Mesodermal cell (in vitro differentiated cells): ENCODE results near the gene ZNF41.

Experiments
- H3K27ac ChIP-seq: 2 replicates; pipeline ENCODE4 v1.7.0; 2013; ENCODE audit warnings: mild to moderate bottlenecking, low read depth, low read length, moderate library complexity; ENCODE audit not compliant: severe bottlenecking
- H3K36me3 ChIP-seq: 2 replicates; pipeline ENCODE4 v1.7.1; 2013; ENCODE audit warnings: mild to moderate bottlenecking, low read length, moderate library complexity; ENCODE audit not compliant: control insufficient read depth, insufficient read depth
- H3K4me1 ChIP-seq: one replicate; pipeline ENCODE4 v1.7.1; 2013; ENCODE audit warnings: mild to moderate bottlenecking, low read length; ENCODE audit not compliant: insufficient read depth, control insufficient read depth, poor library complexity, severe bottlenecking
- H3K4me3 ChIP-seq: 2 replicates; pipeline ENCODE4 v1.7.0; 2013; ENCODE audit warnings: low read length, control low read depth, mild to moderate bottlenecking; ENCODE audit not compliant: insufficient read depth, poor library complexity, severe bottlenecking; ENCODE audit errors: extremely low read depth
- H3K9me3 ChIP-seq: 2 replicates; pipeline ENCODE4 v1.7.1; 2013; ENCODE audit warnings: mild to moderate bottlenecking, low read length, moderate library complexity; ENCODE audit not compliant: control insufficient read depth
- WGBS, 2 experiments: methylation state at CpG; one replicate each; pipeline ENCODE4 v1.1.5; 2013; ENCODE audit warnings: missing lambda C conversion rate in 2 of 2; ENCODE audit not compliant: insufficient coverage in 2 of 2; 5-methylcytosine and 5-hydroxymethylcytosine counted together

Gene ZNF41

GRCh38 chrX:47448165-47448806 is 34.7 kb downstream of the ZNF41 start:
- H3K4me1 ChIP-seq = no peaks in the 10 kb centered on the region
- no peak overlapping the region for H3K4me3 ChIP-seq
- peaks cover 21% of the 10 kb centered on the region for H3K9me3 ChIP-seq
- H3K36me3 ChIP-seq = peaks cover 55% of the 10 kb centered on the region
- WGBS, 2 experiments = no CpG with 5 or more reads among the region's 6 CpGs
- H3K27ac ChIP-seq = no peak overlapping the region

- H3K4me1 ChIP-seq = no peaks in the 10 kb centered on the region
- peaks cover 50% of the 10 kb centered on the region for H3K36me3 ChIP-seq
- WGBS, 2 experiments = 97 to 100% methylated on average over 2 to 4 of the region's 11 CpGs
- H3K4me3 ChIP-seq = no peak overlapping the region
- no peak overlapping the region for H3K27ac ChIP-seq
- peaks cover 21% of the 10 kb centered on the region for H3K9me3 ChIP-seq
Observed at GRCh38 chrX:47447607-47448006, 35.4 kb downstream of the ZNF41 start.

GRCh38 chrX:47446971-47447370 is 36.1 kb downstream of the ZNF41 start:
- peaks cover 21% of the 10 kb centered on the region for H3K9me3 ChIP-seq
- H3K4me3 ChIP-seq = no peak overlapping the region

GRCh38 chrX:47446431-47446830 is 36.6 kb downstream of the ZNF41 start:
- Histone ChIP-seq H3K9me3 (peaks cover 21% of the 10 kb centered on the region), H3K27ac (no peak overlapping the region), H3K36me3 (peaks cover 42% of the 10 kb centered on the region), H3K4me1 (no peaks in the 10 kb centered on the region), H3K4me3 (no peak overlapping the region)
- 100% methylated on average over 1 of the region's 2 CpGs; no CpG with 5 or more reads in 1 of the 2 experiments for WGBS, 2 experiments

More at GRCh38 chrX:47446971-47447370, 36.1 kb downstream of the ZNF41 start:
- Histone ChIP-seq H3K36me3 (peaks cover 47% of the 10 kb centered on the region), H3K4me1 (no peaks in the 10 kb centered on the region), H3K27ac (no peak overlapping the region)
- WGBS, 2 experiments = 100% methylated on average over 1 of the region's 2 CpGs; no CpG with 5 or more reads in 1 of the 2 experiments

GRCh38 chrX:47430925-47431324 is 52.1 kb downstream of the ZNF41 start:
- no peak overlapping the region for H3K4me3 ChIP-seq
- H3K4me1 ChIP-seq = no peaks in the 10 kb centered on the region
- WGBS, 2 experiments = 100% methylated on average over 3 of the region's 5 CpGs; no CpG with 5 or more reads in 1 of the 2 experiments
- H3K27ac ChIP-seq = no peak overlapping the region
- H3K9me3 ChIP-seq = no peaks in the 10 kb centered on the region
- no peaks in the 10 kb centered on the region for H3K36me3 ChIP-seq

GRCh38 chrX:47422444-47422843 is 60.6 kb downstream of the ZNF41 start:
- Histone ChIP-seq H3K36me3 (no peaks in the 10 kb centered on the region), H3K4me1 (no peaks in the 10 kb centered on the region), H3K27ac (no peak overlapping the region), H3K4me3 (no peak overlapping the region), H3K9me3 (no peaks in the 10 kb centered on the region)
- 100% methylated on average over 1 of the region's 2 CpGs; no CpG with 5 or more reads in 1 of the 2 experiments for WGBS, 2 experiments

GRCh38 chrX:47420962-47421361 is 62.1 kb downstream of the ZNF41 start:
- no peaks in the 10 kb centered on the region for H3K9me3 ChIP-seq
- 74 to 79% methylated on average over 3 to 5 of the region's 5 CpGs for WGBS, 2 experiments
- no peak overlapping the region for H3K27ac ChIP-seq
- H3K36me3 ChIP-seq = no peaks in the 10 kb centered on the region
- no peaks in the 10 kb centered on the region for H3K4me1 ChIP-seq
- no peak overlapping the region for H3K4me3 ChIP-seq

GRCh38 chrX:47420265-47420664 is 62.8 kb downstream of the ZNF41 start:
- no peaks in the 10 kb centered on the region for H3K4me1 ChIP-seq
- WGBS, 2 experiments = 82 to 93% methylated on average over 2 to 4 of the region's 4 CpGs
- H3K27ac ChIP-seq = no peak overlapping the region
- no peaks in the 10 kb centered on the region for H3K36me3 ChIP-seq
- H3K4me3 ChIP-seq = no peak overlapping the region
- H3K9me3 ChIP-seq = no peaks in the 10 kb centered on the region

- H3K27ac ChIP-seq = no peak overlapping the region
- WGBS, 2 experiments = 93 to 100% methylated on average over 1 to 2 of the region's 8 CpGs
- H3K4me3 ChIP-seq = no peak overlapping the region
- H3K9me3 ChIP-seq = peaks cover 7% of the 10 kb centered on the region
- H3K4me1 ChIP-seq = no peaks in the 10 kb centered on the region
- no peaks in the 10 kb centered on the region for H3K36me3 ChIP-seq
Observed at GRCh38 chrX:47413179-47413594, 69.8 kb downstream of the ZNF41 start.
